Astrocyte (in vitro differentiated cells and primary cell): Measurements from ENCODE around the gene LEPROT. TPM values are rescaled to one million over a fixed set of nuclear protein-coding genes. Genes with fewer than 3 reads are reported as not detected.

ENCODE experiments used
- DNase-seq: peaks from one replicate; pipeline ENCODE4 v3.0.0-alpha.2; 2010; ENCODE audit warnings: low read depth
- FAIRE-seq: peaks from 2 replicates; lab custom pipeline; 2011; peaks lifted over from hg19 to GRCh38; lab: Jason Lieb, UNC
- H2AFZ ChIP-seq: 2 replicates; pipeline ENCODE4 v1.6.0; 2012; ENCODE audit warnings: low read depth, low read length, inconsistent platforms
- H3K27ac ChIP-seq: 2 replicates; pipeline ENCODE4 v1.5.1; 2011; ENCODE audit warnings: low read depth, low read length, inconsistent platforms
- H3K27me3 ChIP-seq: 2 replicates; pipeline ENCODE4 v1.6.0; 2011; ENCODE audit warnings: low read length, inconsistent platforms; ENCODE audit not compliant: insufficient read depth
- H3K36me3 ChIP-seq: 2 replicates; pipeline ENCODE4 v1.5.1; 2011; ENCODE audit warnings: low read length, inconsistent platforms; ENCODE audit not compliant: insufficient read depth
- H3K4me1 ChIP-seq: 2 replicates; pipeline ENCODE4 v1.5.1; 2011; ENCODE audit warnings: low read length, inconsistent platforms; ENCODE audit not compliant: insufficient read depth
- H3K4me2 ChIP-seq: 2 replicates; pipeline ENCODE4 v1.6.0; 2012; ENCODE audit warnings: low read length, inconsistent platforms
- H3K4me3 ChIP-seq: 2 replicates; pipeline ENCODE4 v1.5.1; 2011; ENCODE audit warnings: low read depth, mild to moderate bottlenecking, low read length, inconsistent platforms; ENCODE audit not compliant: insufficient read depth
- H3K79me2 ChIP-seq: 2 replicates; pipeline ENCODE4 v1.6.0; 2012; ENCODE audit warnings: mild to moderate bottlenecking, low read length, inconsistent platforms; ENCODE audit not compliant: insufficient read depth
- H3K9ac ChIP-seq: 2 replicates; pipeline ENCODE4 v1.6.0; 2012; ENCODE audit warnings: mild to moderate bottlenecking, low read length, inconsistent platforms
- H3K9me3 ChIP-seq: 2 replicates; pipeline ENCODE4 v1.5.1; 2012; ENCODE audit warnings: low read depth, mild to moderate bottlenecking, low read length, inconsistent platforms; ENCODE audit not compliant: insufficient read depth
- H4K20me1 ChIP-seq: 2 replicates; pipeline ENCODE4 v1.6.0; 2012; ENCODE audit warnings: low read length, inconsistent platforms; ENCODE audit not compliant: insufficient read depth
- H3K27ac Mint-ChIP-seq: one replicate; pipeline ENCODE4 v1.8.0; 2021; ENCODE audit warnings: mild to moderate bottlenecking, mixed read lengths; ENCODE audit not compliant: unreplicated experiment
- H3K27me3 Mint-ChIP-seq: one replicate; pipeline ENCODE4 v1.8.0; 2021; ENCODE audit warnings: low read depth, mixed read lengths; ENCODE audit not compliant: unreplicated experiment
- H3K36me3 Mint-ChIP-seq: one replicate; pipeline ENCODE4 v1.8.0; 2021; ENCODE audit warnings: low read depth, mixed read lengths; ENCODE audit not compliant: unreplicated experiment
- H3K4me1 Mint-ChIP-seq: one replicate; pipeline ENCODE4 v1.8.0; 2021; ENCODE audit warnings: low read depth, mixed read lengths; ENCODE audit not compliant: unreplicated experiment
- H3K4me3 Mint-ChIP-seq: one replicate; pipeline ENCODE4 v1.8.0; 2021; ENCODE audit warnings: mild to moderate bottlenecking, moderate library complexity, mixed read lengths; ENCODE audit not compliant: unreplicated experiment
- H3K9me3 Mint-ChIP-seq: one replicate; pipeline ENCODE4 v1.8.0; 2021; ENCODE audit warnings: mild to moderate bottlenecking, mixed read lengths; ENCODE audit not compliant: unreplicated experiment
- CTCF ChIP-seq: IDR thresholded peaks from 2 replicates; pipeline ENCODE4 v1.5.1; 2011; ENCODE audit warnings: low read depth, mild to moderate bottlenecking, inconsistent platforms, low read length, moderate library complexity; ENCODE audit not compliant: insufficient read depth
- EZH2 ChIP-seq: IDR thresholded peaks from 2 replicates; pipeline ENCODE4 v1.6.1; 2012; ENCODE audit warnings: mild to moderate bottlenecking, low read length, inconsistent platforms; ENCODE audit not compliant: insufficient read depth
- total RNA-seq: library from RNA; stranded (reverse); gene quantifications from 2 replicates; pipeline ENCODE4 v1.2.1, GENCODE V29; 2021

The LEPROT gene
- total RNA-seq, 1 donor from 2014 or later, result 99.4 TPM

DNA sequence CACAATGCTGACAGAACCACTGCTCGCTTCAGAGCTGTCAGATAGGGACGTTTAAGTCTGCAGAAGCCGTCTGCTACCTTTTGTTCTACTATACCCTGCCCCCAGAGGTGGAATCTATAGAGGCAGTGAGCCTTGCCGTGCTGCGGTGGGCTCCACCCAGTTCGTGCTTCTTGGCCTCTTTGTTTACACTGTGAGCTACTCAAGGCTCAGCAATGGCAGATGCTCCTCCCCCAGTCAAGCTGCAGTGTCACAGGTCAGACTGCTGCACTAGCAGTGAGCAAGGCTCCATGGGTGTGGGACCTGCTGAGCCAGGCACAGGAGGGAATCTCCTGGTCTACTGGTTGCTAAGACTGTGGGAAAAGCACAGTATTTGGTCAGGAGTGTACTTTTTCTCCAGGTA, 47.1 kb downstream of the LEPROT start:
- Histone ChIP-seq H3K4me1 (peaks cover 12% of the 10 kb centered on the region), H3K4me3 (no peak overlapping the region), H3K79me2 (no peaks in the 10 kb centered on the region), H3K27me3 (no peaks in the 10 kb centered on the region), H3K9me3 (no peaks in the 10 kb centered on the region), H3K27ac (no peak overlapping the region), H2AFZ (no peak overlapping the region), H3K9ac (no peak overlapping the region), H3K4me2 (peak overlapping the region; percentile 36), H4K20me1 (no peaks in the 10 kb centered on the region), H3K36me3 (no peaks in the 10 kb centered on the region)
- no peak for TF ChIP-seq EZH2
- Mint-ChIP-seq H3K36me3 (peaks cover under 1% of the 10 kb centered on the region), H3K4me3 (no peak overlapping the region), H3K9me3 (peaks cover 6% of the 10 kb centered on the region), H3K27me3 (no peaks in the 10 kb centered on the region), H3K4me1 (peaks cover 1% of the 10 kb centered on the region), H3K27ac (peak overlapping the region; percentile 22)
- no peak for FAIRE-seq
- peak; percentile 16 for DNase-seq

DNA sequence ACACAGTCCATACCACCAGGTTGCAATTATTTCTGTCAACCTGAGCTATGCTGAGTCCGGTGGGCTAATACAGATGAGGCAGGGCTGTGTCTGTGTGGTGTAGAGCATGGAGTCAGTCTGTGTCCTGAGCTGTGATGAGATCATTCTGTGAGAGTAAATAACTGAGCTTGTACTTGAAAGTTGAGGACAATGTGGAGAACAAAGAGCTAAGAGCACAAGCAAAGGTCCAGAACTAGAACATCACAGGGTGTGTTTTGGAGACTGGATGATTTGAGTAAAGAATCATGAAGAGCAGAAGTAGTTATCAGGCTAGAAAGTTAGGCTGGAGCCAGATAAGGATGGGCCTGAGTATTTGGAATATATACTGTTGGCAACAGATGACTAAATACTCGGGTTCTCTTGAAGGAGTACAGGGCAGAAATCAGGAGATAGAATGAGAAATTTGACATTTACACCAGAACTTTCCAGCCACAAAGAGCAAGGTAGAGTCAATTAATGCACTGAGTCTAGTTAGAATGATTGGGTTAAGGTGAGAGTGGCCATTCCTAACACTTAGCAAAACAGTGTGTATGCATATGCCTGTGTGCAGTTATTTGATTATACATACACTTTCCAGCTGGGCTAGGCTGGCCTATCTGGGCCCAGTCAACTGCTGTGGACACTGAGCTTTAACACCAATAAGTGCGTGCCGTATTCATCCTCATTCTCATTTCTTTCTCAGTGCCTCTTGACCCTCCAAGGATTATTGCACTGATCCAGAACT, 48.8 kb downstream of the LEPROT start:
- no peak overlapping the region for H3K9ac ChIP-seq
- peaks cover 1% of the 10 kb centered on the region for H3K4me1 Mint-ChIP-seq
- H2AFZ ChIP-seq, result no peak overlapping the region
- no peak for TF ChIP-seq CTCF
- TF ChIP-seq EZH2, result no peak
- no peaks in the 10 kb centered on the region for H3K36me3 ChIP-seq
- H3K27ac ChIP-seq, result no peak overlapping the region
- no peaks in the 10 kb centered on the region for H3K27me3 ChIP-seq
- peaks cover 3% of the 10 kb centered on the region for H3K9me3 Mint-ChIP-seq
- no peaks in the 10 kb centered on the region for H3K36me3 Mint-ChIP-seq
- H4K20me1 ChIP-seq, result no peaks in the 10 kb centered on the region
- DNase-seq (peak; percentile 9), FAIRE-seq (no peak)
- peak overlapping the region; percentile 45 for H3K4me2 ChIP-seq
- H3K27me3 Mint-ChIP-seq, result no peaks in the 10 kb centered on the region
- no peak overlapping the region for H3K4me3 Mint-ChIP-seq
- no peak overlapping the region for H3K4me3 ChIP-seq
- H3K9me3 ChIP-seq, result no peaks in the 10 kb centered on the region
- no peaks in the 10 kb centered on the region for H3K79me2 ChIP-seq
- no peak overlapping the region for H3K27ac Mint-ChIP-seq
- H3K4me1 ChIP-seq, result peaks cover 12% of the 10 kb centered on the region

GRCh38 chr1:65469889-65470340, 49.4 kb downstream of the LEPROT start:
- no peaks in the 10 kb centered on the region for H3K36me3 Mint-ChIP-seq
- H3K27ac Mint-ChIP-seq, result no peak overlapping the region
- peak; percentile 65 for DNase-seq

More at GRCh38 chr1:65469889-65470340, 49.4 kb downstream of the LEPROT start:
- TF ChIP-seq CTCF (no peak), EZH2 (no peak)
- no peak overlapping the region for H3K27ac ChIP-seq
- H3K9me3 Mint-ChIP-seq, result peaks cover 3% of the 10 kb centered on the region
- H2AFZ ChIP-seq, result no peak overlapping the region
- no peak overlapping the region for H3K4me3 ChIP-seq
- H3K9ac ChIP-seq, result no peak overlapping the region
- H3K9me3 ChIP-seq, result no peaks in the 10 kb centered on the region
- no peak for FAIRE-seq
- H3K4me1 ChIP-seq, result peaks cover 12% of the 10 kb centered on the region
- no peaks in the 10 kb centered on the region for H3K79me2 ChIP-seq
- no peaks in the 10 kb centered on the region for H4K20me1 ChIP-seq
- H3K36me3 ChIP-seq, result no peaks in the 10 kb centered on the region
- H3K27me3 ChIP-seq, result no peaks in the 10 kb centered on the region
- peaks cover 1% of the 10 kb centered on the region for H3K4me1 Mint-ChIP-seq
- H3K4me2 ChIP-seq, result peak overlapping the region; percentile 45
- H3K27me3 Mint-ChIP-seq, result no peaks in the 10 kb centered on the region
- H3K4me3 Mint-ChIP-seq, result no peak overlapping the region
